HepG2 (cell line): Measurements from ENCODE around the gene PDCD11. TPM values are rescaled to one million over a fixed set of nuclear protein-coding genes. Genes with fewer than 3 reads are reported as not detected.

Experiments used
- AKAP8 ChIP-seq: sonication (generic); formaldehyde crosslinking; IDR thresholded peaks from 2 replicates; pipeline ENCODE4 v1.5.1; 2020; ENCODE audit warnings: mild to moderate bottlenecking, missing genetic modification reagents
- ATAD3A ChIP-seq: sonication (generic); formaldehyde crosslinking; IDR thresholded peaks from 2 replicates; pipeline ENCODE4 v1.4.0; 2020; ENCODE audit warnings: missing genetic modification reagents
- DR1 ChIP-seq: sonication (generic); formaldehyde crosslinking; IDR thresholded peaks from 2 replicates; pipeline ENCODE4 v1.8.0; 2021; ENCODE audit warnings: mild to moderate bottlenecking, missing genetic modification reagents, inconsistent platforms
- FOXP1 ChIP-seq, 2 experiments: fragments of 450-650 bp in 1 of 2; IDR thresholded peaks; 2 replicates each; pipeline ENCODE4 v1.6.1; 2017 to 2018; ENCODE audit warnings: antibody characterized with exemption in 1 of 2
- NFKBIZ ChIP-seq: IDR thresholded peaks from 2 replicates; pipeline ENCODE4 v1.6.1; 2018; ENCODE audit warnings: missing genetic modification reagents, missing compliant biosample characterization
- RCOR2 ChIP-seq: IDR thresholded peaks from 2 replicates; pipeline ENCODE4 v1.6.1; 2016; ENCODE audit warnings: missing biosample characterization, missing genetic modification reagents
- SMARCC2 ChIP-seq: fragments of 450-650 bp; IDR thresholded peaks from 2 replicates; pipeline ENCODE4 v1.6.1; 2017; ENCODE audit warnings: antibody characterized with exemption, mild to moderate bottlenecking
- YEATS4 ChIP-seq: sonication (generic); formaldehyde crosslinking; IDR thresholded peaks from 2 replicates; pipeline ENCODE4 v1.4.0; 2020; ENCODE audit warnings: missing genetic modification reagents, borderline replicate concordance
- ZFAT ChIP-seq: sonication (generic); formaldehyde crosslinking; conservative IDR thresholded peaks from 2 replicates; pipeline ENCODE4 v1.8.1; 2023; ENCODE audit warnings: missing genetic modification reagents, inconsistent platforms
- ZFP62 ChIP-seq: sonication (generic); formaldehyde crosslinking; IDR thresholded peaks from 2 replicates; pipeline ENCODE4 v1.4.0; 2020; ENCODE audit warnings: missing genetic modification reagents
- ZNF138 ChIP-seq: sonication (generic); formaldehyde crosslinking; IDR thresholded peaks from 2 replicates; pipeline ENCODE4 v1.5.0; 2020; ENCODE audit warnings: mild to moderate bottlenecking, low read depth, missing genetic modification reagents
- ZNF354B ChIP-seq: sonication (generic); formaldehyde crosslinking; IDR thresholded peaks from 2 replicates; pipeline ENCODE4 v1.8.0; 2022; ENCODE audit warnings: mild to moderate bottlenecking, missing genetic modification reagents
- ZNF432 ChIP-seq: sonication (generic); formaldehyde crosslinking; IDR thresholded peaks from 2 replicates; pipeline ENCODE4 v1.5.0; 2020; ENCODE audit warnings: missing genetic modification reagents, mild to moderate bottlenecking, borderline replicate concordance
- ZNF577 ChIP-seq: sonication (generic); formaldehyde crosslinking; IDR thresholded peaks from 2 replicates; pipeline ENCODE4 v1.4.0; 2020; ENCODE audit warnings: mild to moderate bottlenecking, low read depth, missing genetic modification reagents, borderline replicate concordance
- ZNF589 ChIP-seq: sonication (generic); formaldehyde crosslinking; conservative IDR thresholded peaks from 2 replicates; pipeline ENCODE4 v1.8.0; 2022; ENCODE audit warnings: mild to moderate bottlenecking, moderate library complexity, missing genetic modification reagents
- ZNF83 ChIP-seq: sonication (generic); formaldehyde crosslinking; IDR thresholded peaks from 2 replicates; pipeline ENCODE4 v1.4.0; 2020; ENCODE audit warnings: missing genetic modification reagents, mild to moderate bottlenecking, borderline replicate concordance
- ZSCAN9 ChIP-seq: IDR thresholded peaks from 2 replicates; pipeline ENCODE4 v1.6.1; 2016; ENCODE audit warnings: borderline replicate concordance
- polyA plus RNA-seq, 8 experiments: library from polyadenylated mRNA; depleted of rRNA in 3 of 8; stranded (reverse) in 7 of 8; unstranded in 1 of 8; fragments of >200 nt; fragmentation: Illumina TruSeq in 4 of 8; extraction: Trizol in 4 of 8; gene quantifications; 2 replicates each; pipeline versions ENCODE4 v1.2.1 to v1.2.3, GENCODE V29; 2011 to 2016; ENCODE audit warnings: low read depth in 4 of 8, missing spikeins in 1 of 8, mixed read lengths in 1 of 8; ENCODE audit not compliant: insufficient read depth in 1 of 8
- total RNA-seq, 5 experiments: library from RNA; depleted of rRNA; stranded (reverse); fragments of >200 nt; fragmentation: Illumina TruSeq; extraction: Trizol; gene quantifications; 2 replicates each; pipeline ENCODE4 v1.2.3, GENCODE V29; 2016; ENCODE audit warnings: low read depth in 1 of 5
- TF ChIP-seq, protein P1 (sequence below): sonication (generic); formaldehyde crosslinking; IDR thresholded peaks from 2 replicates; pipeline ENCODE4 v1.4.0; 2020; ENCODE audit warnings: missing genetic modification reagents
- TF ChIP-seq, protein P2 (sequence below): sonication (generic); formaldehyde crosslinking; IDR thresholded peaks from 2 replicates; pipeline ENCODE4 v1.4.0; 2020; ENCODE audit warnings: missing genetic modification reagents
- TF ChIP-seq, protein P3 (sequence below): sonication (generic); formaldehyde crosslinking; IDR thresholded peaks from 2 replicates; pipeline ENCODE4; 2020; ENCODE audit warnings: missing genetic modification reagents, mild to moderate bottlenecking, borderline replicate concordance

PDCD11 gene
- total and polyA plus RNA-seq, 2 of the 13 experiments (the other 11 are each of a cell fraction or from before 2014, with no cell fraction given), result 12.8 to 52.8 TPM

DNA sequence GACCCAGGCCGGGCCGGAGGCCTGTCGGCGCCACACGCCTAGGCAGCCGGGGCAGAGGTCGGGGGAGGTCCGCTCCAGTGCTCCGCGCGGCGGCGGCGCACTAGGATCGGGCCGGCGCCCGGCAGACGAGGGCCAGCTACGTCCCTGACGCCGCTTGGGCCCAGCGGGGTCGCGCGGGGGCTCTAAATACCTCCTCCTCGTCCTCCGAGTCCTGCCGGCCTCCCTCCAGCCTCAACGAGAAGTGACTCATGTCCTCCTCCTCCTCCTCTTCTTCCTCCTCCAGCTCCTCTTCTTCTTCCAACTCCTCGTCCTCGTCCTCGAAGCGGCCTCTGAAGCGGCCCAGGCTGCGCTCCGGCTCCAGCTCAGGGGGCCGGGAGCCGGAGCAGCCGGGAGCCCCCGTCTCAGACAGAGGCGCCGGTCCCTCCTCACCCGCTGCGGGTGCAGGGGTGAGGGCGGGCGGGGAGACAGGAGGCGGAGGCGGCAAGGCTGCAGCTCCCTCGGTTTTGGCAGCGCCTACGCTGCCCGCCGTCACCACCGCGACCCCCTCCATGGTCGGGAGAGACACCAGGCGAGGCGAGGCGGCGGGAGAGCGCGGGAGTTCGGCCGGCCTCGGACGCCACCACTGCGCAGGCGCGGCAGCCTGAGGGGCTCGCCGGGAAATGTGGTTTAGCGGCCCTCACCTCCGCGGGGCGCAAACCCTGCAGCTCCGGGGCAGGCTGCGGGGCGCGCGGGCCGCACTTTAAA is 45.7 kb upstream of the PDCD11 start, which contains the start of gene PCGF6 (continued):
- TF ChIP-seq ZSCAN9 (CRISPR knock-in tag) (no peak), ZNF354B (no peak), FOXP1 (IDR thresholded peaks at IDR 0.05) (no peak), FOXP1 (CRISPR knock-in tag; IDR thresholded peaks at IDR 0.05) (no peak), DR1 (CRISPR knock-in tag) (peak; percentile 54; the same call in 1 of the 2 replicates), AKAP8 (CRISPR knock-in tag) (no peak), RCOR2 (CRISPR knock-in tag) (no peak), NFKBIZ (CRISPR knock-in tag) (no peak), YEATS4 (peak; percentile 59; the same call in 1 of the 2 replicates), ZNF432 (CRISPR knock-in tag) (no peak), ZNF589 (CRISPR knock-in tag) (no peak), ZNF138 (peak; percentile 86; the same call in 1 of the 2 replicates), ATAD3A (CRISPR knock-in tag) (no peak), ZFAT (CRISPR knock-in tag) (no peak), SMARCC2 (no peak), ZNF83 (no peak), ZNF577 (CRISPR knock-in tag) (no peak), ZFP62 (CRISPR knock-in tag) (no peak)
- TF ChIP-seq, protein P1, sequence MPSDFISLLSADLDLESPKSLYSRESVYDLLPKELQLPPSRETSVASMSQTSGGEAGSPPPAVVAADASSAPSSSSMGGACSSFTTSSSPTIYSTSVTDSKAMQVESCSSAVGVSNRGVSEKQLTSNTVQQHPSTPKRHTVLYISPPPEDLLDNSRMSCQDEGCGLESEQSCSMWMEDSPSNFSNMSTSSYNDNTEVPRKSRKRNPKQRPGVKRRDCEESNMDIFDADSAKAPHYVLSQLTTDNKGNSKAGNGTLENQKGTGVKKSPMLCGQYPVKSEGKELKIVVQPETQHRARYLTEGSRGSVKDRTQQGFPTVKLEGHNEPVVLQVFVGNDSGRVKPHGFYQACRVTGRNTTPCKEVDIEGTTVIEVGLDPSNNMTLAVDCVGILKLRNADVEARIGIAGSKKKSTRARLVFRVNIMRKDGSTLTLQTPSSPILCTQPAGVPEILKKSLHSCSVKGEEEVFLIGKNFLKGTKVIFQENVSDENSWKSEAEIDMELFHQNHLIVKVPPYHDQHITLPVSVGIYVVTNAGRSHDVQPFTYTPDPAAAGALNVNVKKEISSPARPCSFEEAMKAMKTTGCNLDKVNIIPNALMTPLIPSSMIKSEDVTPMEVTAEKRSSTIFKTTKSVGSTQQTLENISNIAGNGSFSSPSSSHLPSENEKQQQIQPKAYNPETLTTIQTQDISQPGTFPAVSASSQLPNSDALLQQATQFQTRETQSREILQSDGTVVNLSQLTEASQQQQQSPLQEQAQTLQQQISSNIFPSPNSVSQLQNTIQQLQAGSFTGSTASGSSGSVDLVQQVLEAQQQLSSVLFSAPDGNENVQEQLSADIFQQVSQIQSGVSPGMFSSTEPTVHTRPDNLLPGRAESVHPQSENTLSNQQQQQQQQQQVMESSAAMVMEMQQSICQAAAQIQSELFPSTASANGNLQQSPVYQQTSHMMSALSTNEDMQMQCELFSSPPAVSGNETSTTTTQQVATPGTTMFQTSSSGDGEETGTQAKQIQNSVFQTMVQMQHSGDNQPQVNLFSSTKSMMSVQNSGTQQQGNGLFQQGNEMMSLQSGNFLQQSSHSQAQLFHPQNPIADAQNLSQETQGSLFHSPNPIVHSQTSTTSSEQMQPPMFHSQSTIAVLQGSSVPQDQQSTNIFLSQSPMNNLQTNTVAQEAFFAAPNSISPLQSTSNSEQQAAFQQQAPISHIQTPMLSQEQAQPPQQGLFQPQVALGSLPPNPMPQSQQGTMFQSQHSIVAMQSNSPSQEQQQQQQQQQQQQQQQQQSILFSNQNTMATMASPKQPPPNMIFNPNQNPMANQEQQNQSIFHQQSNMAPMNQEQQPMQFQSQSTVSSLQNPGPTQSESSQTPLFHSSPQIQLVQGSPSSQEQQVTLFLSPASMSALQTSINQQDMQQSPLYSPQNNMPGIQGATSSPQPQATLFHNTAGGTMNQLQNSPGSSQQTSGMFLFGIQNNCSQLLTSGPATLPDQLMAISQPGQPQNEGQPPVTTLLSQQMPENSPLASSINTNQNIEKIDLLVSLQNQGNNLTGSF (CRISPR knock-in tag), result peak; percentile 77; the same call in 1 of the 2 replicates
- TF ChIP-seq, protein P2, sequence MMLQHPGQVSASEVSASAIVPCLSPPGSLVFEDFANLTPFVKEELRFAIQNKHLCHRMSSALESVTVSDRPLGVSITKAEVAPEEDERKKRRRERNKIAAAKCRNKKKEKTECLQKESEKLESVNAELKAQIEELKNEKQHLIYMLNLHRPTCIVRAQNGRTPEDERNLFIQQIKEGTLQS (CRISPR knock-in tag), result peak; percentile 20; the same call in 1 of the 2 replicates
- TF ChIP-seq, protein P3, sequence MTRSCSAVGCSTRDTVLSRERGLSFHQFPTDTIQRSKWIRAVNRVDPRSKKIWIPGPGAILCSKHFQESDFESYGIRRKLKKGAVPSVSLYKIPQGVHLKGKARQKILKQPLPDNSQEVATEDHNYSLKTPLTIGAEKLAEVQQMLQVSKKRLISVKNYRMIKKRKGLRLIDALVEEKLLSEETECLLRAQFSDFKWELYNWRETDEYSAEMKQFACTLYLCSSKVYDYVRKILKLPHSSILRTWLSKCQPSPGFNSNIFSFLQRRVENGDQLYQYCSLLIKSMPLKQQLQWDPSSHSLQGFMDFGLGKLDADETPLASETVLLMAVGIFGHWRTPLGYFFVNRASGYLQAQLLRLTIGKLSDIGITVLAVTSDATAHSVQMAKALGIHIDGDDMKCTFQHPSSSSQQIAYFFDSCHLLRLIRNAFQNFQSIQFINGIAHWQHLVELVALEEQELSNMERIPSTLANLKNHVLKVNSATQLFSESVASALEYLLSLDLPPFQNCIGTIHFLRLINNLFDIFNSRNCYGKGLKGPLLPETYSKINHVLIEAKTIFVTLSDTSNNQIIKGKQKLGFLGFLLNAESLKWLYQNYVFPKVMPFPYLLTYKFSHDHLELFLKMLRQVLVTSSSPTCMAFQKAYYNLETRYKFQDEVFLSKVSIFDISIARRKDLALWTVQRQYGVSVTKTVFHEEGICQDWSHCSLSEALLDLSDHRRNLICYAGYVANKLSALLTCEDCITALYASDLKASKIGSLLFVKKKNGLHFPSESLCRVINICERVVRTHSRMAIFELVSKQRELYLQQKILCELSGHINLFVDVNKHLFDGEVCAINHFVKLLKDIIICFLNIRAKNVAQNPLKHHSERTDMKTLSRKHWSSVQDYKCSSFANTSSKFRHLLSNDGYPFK (CRISPR knock-in tag), result peak; percentile 27; the same call in 1 of the 2 replicates
